GM19043 (cell line): ENCODE data around the gene USP19.

ENCODE experiments used
- ATAC-seq: cut with Tn5 transposase; IDR thresholded peaks from one replicate; pipeline ENCODE4 v1.9.1; 2021; ENCODE audit warnings: low read depth; ENCODE audit not compliant: unreplicated experiment

USP19 gene

GRCh38 chr3:49120438-49121131, at the start of gene USP19:
Gene USP19 (minus strand): TSS chr3:49120823. CDS start chr3:49119145, 1,678 bp downstream.
- ATAC-seq, result peak; percentile 89

- ATAC-seq, result no peak
These were observed 46.3 kb upstream of the USP19 start for GRCh38 chr3:49166752-49167556.

GRCh38 chr3:49165771-49166751, 45.4 kb upstream of the USP19 start, which contains the start of gene CCDC71:
Gene CCDC71 (minus strand): TSS chr3:49166331. CDS start chr3:49164208, 2,123 bp downstream.
- ATAC-seq, result peak; percentile 72

GRCh38 chr3:49164983-49165720, 44.5 kb upstream of the USP19 start:
- ATAC-seq, result no peak

GRCh38 chr3:49163609-49164008, 43.0 kb upstream of the USP19 start:
- ATAC-seq, result no peak

GRCh38 chr3:49162751-49163419, 42.3 kb upstream of the USP19 start:
- no peak for ATAC-seq

- no peak for ATAC-seq
These were observed 41.3 kb upstream of the USP19 start for GRCh38 chr3:49161808-49162530.

GRCh38 chr3:49161197-49161596, 40.6 kb upstream of the USP19 start:
- ATAC-seq, result no peak

- ATAC-seq, result no peak
These were observed 38.2 kb upstream of the USP19 start for GRCh38 chr3:49158792-49159191.

GRCh38 chr3:49158103-49158709, 37.6 kb upstream of the USP19 start:
- ATAC-seq, result no peak

GRCh38 chr3:49157289-49157688, 36.7 kb upstream of the USP19 start:
- no peak for ATAC-seq

- ATAC-seq, result no peak
These were observed 32.8 kb upstream of the USP19 start for GRCh38 chr3:49153349-49153912.

- no peak for ATAC-seq
These were observed 31.0 kb upstream of the USP19 start for GRCh38 chr3:49151610-49152009.

GRCh38 chr3:49148159-49148558, 27.5 kb upstream of the USP19 start:
- ATAC-seq, result no peak

GRCh38 chr3:49140080-49140479, 19.5 kb upstream of the USP19 start:
- no peak for ATAC-seq

GRCh38 chr3:49135499-49135898, 14.9 kb upstream of the USP19 start:
- no peak for ATAC-seq

- ATAC-seq, result no peak
These were observed 14.0 kb upstream of the USP19 start for GRCh38 chr3:49134471-49135265.
